GM18870 (cell line): Measurements from ENCODE around the gene EIF4A3.

Experiments
- ATAC-seq: cut with Tn5 transposase; IDR thresholded peaks from one replicate; pipeline ENCODE4 v1.9.1; 2021; ENCODE audit warnings: moderate library complexity; ENCODE audit not compliant: unreplicated experiment

EIF4A3 gene

GRCh38 chr17:80114758-80115157, 32.2 kb downstream of the EIF4A3 start:
- no peak for ATAC-seq

GRCh38 chr17:80113033-80113484, 33.9 kb downstream of the EIF4A3 start:
- no peak for ATAC-seq

- ATAC-seq = no peak
Observed at GRCh38 chr17:80112471-80113032, 34.4 kb downstream of the EIF4A3 start.

GRCh38 chr17:80111702-80112470, 35.0 kb downstream of the EIF4A3 start:
- no peak for ATAC-seq

GRCh38 chr17:80110927-80111701, 35.8 kb downstream of the EIF4A3 start:
- no peak for ATAC-seq

DNA sequence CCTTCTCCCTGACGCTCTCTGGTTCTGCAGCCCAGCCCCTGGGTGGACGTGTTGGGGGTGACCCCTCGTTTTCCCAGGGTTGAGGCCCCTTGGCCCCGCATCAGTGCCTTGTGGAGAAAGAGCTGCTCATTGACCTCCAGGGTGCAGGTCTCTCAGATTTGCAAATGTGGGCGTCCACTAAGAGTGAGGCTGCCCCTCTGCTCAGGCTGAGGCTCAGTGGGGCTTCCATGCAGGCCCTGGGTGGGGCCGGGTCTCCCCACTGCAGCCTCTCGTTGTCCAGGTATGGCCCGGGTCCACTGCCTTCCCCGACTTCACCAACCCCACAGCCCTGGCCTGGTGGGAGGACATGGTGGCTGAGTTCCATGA, 36.5 kb downstream of the EIF4A3 start:
- no peak for ATAC-seq

DNA sequence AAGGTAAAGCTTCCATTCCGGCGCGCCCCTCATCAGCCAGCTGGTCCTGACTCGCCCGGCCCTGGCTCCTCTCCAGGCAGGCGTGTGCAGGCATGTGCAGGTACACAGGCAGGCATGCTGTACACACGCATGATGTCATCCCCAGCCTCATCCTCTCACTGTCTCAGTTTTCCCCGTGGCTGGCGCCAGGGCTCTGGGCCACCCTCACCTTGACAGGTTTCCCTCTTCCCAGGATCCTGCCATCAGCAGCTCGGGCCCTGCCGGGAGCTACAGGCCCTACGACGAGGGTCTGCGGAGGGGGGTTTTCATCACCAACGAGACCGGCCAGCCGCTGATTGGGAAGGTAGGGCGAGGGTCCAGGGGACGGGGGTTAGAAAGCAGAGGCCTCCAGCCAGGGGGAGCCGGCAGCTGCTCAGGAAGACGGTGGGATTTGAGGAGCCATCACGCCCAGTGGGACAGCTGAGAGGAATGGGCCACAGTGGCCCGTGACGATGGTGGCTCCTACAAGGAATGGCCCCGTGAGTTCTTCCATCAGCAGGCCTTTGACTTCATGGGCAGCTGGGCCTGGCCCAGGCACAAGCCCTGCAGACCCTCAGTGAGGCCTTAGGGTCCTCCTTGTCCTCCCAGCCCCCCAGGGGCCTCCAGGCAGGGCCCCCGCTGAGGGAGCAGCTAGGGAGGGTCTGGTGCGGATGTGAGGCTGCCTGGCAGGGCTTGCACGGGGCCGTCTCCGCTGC, 37.0 kb downstream of the EIF4A3 start:
- no peak for ATAC-seq

DNA sequence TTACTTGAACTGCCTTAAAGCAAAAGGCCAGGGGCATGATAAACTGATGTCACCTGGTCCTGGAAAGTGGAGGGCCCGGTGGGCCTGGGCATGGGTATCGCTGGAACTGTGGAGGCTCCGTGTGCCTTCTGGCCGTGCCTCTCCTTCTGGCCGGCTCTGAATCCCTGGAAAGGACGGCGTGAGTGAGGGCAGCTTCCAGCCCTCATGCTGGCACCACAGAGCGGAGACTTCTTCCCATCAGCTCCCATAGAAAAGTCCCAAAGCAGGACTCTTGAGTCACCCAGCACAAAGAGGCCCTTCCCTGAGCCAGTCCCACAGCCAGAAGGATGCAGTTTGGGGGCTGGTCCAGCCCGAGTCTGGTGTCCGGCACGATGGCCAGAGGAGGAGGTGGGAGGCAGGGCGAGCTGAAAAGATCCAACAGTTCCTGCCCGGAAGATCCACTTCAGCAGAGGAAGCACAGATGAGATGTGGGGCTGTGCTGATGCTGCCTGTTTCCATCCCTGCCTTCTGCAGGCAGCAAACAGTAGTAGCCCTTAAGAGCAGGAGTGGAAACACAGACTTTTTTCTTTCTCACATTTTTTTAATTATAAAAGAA, 37.8 kb downstream of the EIF4A3 start:
- no peak for ATAC-seq

- ATAC-seq = no peak
Observed at GRCh38 chr17:80108036-80108971, 38.6 kb downstream of the EIF4A3 start.

DNA sequence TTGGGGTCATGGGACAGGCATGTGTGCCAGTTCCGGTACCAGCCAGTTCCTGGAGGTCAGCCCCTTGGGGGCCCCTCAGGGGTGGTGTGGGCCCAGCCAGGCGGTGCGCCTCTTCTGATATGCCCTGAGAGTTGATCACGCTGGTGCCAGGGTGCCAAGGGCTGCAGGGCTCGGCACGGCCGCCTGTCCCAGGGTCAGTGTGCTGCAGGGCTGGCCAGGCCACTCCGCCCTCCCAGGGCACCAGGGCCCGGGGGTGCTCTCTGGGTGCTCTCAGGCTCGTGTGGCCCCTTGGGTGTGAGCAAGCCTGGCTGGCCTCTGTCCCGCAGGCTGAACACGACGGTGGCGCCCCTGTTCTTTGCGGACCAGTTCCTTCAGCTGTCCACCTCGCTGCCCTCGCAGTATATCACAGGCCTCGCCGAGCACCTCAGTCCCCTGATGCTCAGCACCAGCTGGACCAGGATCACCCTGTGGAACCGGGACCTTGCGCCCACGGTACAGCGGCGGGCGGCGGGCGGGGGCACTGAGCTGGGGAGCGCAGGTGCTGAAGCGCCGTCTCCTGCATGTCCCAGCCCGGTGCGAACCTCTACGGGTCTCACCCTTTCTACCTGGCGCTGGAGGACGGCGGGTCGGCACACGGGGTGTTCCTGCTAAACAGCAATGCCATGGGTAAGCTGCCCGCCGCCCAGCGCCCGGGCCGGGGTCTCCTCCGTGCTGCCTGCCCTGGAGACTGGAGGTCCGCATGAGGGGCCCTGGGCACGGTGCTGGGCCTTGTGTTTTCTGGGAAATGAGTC, 39.5 kb downstream of the EIF4A3 start:
- ATAC-seq = no peak

- no peak for ATAC-seq
Observed at GRCh38 chr17:80106751-80107150, 40.2 kb downstream of the EIF4A3 start.

DNA sequence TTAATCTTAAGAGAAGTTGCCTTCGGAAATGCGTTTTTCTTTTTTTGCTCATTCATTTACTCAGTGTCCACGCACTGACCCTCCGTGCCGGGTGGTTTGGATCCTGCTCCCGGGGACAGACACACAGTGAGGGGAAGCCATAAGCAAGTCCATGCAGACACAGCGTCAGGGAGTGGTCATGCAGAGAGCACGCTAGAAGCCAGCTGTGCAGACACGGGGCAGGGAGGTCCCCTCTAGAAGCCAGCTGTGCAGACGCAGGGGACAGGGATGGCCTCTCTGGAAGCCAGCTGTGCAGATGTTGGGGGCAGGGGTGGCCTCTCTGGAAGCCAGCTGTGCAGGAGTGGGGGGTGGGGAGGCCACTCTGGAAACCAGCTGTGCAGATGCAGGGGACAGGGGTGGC, 40.8 kb downstream of the EIF4A3 start:
- ATAC-seq = no peak

DNA sequence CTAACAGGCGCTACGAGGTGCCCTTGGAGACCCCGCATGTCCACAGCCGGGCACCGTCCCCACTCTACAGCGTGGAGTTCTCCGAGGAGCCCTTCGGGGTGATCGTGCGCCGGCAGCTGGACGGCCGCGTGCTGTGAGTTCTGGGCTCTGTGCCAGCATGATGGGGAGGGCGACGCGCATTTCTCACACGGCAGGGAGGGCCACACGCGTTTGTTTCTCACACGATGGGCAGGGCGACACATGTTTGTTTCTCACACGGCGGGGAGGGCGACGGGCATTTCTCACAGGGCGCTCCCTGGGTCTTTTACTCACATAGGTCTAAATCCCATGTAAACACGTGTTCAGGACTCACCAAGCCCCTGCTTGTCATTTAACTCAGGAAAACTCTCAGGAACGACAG, 41.2 kb downstream of the EIF4A3 start:
- no peak for ATAC-seq

GRCh38 chr17:80104956-80105375, 42.0 kb downstream of the EIF4A3 start:
- ATAC-seq = no peak

DNA sequence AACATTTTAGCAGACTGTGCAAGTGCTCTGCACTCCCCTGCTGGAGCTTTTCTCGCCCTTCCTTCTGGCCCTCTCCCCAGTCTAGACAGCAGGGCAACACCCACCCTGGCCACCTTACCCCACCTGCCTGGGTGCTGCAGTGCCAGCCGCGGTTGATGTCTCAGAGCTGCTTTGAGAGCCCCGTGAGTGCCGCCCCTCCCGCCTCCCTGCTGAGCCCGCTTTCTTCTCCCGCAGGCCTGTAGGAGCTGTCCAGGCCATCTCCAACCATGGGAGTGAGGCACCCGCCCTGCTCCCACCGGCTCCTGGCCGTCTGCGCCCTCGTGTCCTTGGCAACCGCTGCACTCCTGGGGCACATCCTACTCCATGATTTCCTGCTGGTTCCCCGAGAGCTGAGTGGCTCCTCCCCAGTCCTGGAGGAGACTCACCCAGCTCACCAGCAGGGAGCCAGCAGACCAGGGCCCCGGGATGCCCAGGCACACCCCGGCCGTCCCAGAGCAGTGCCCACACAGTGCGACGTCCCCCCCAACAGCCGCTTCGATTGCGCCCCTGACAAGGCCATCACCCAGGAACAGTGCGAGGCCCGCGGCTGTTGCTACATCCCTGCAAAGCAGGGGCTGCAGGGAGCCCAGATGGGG, 42.5 kb downstream of the EIF4A3 start:
- no peak for ATAC-seq

GRCh38 chr17:80103449-80104085, 43.4 kb downstream of the EIF4A3 start:
- no peak for ATAC-seq

GRCh38 chr17:80102664-80103448, 44.1 kb downstream of the EIF4A3 start:
- no peak for ATAC-seq
